Stimulated activated CD4-positive, alpha-beta T cell treated with anti-CD3 and anti-CD28 coated beads, Interleukin-15, amount 100 ng/mL, for 24 hours (primary cell): Measurements from ENCODE around the gene HIVEP1.
"Not testable (repeated sequence)": the region's sequence is repeated elsewhere in the genome, so short reads cannot be mapped to it uniquely, and the experiment has no call there.

Source experiments
- DNase-seq: peaks from one replicate; pipeline ENCODE4 v3.0.0-alpha.2; 2020

Gene HIVEP1

DNA sequence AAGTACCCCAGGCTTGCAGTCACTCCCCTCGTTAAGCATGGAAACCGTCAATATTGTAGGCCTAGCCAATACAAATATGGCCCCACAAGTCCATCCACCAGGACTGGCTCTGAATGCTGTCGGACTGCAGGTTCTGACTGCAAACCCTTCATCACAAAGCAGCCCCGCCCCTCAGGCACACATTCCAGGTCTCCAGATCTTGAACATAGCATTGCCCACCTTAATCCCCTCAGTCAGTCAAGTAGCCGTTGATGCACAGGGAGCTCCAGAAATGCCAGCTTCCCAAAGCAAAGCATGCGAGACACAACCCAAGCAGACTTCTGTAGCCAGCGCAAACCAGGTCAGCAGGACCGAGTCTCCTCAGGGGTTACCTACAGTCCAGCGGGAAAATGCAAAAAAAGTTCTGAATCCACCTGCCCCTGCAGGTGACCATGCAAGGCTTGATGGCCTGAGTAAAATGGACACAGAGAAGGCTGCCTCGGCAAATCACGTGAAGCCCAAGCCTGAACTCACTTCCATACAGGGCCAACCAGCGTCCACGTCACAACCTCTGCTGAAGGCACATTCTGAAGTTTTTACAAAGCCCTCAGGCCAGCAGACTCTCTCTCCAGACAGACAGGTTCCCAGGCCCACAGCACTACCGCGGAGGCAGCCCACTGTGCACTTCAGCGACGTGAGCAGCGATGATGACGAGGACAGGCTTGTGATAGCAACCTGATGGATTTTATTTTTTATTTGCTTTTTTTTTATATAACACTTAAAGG, 151.8 kb downstream of the HIVEP1 start:
- no peak for DNase-seq

- no peak for DNase-seq
These were observed 152.3 kb downstream of the HIVEP1 start for GRCh38 chr6:12164508-12164770.

DNA sequence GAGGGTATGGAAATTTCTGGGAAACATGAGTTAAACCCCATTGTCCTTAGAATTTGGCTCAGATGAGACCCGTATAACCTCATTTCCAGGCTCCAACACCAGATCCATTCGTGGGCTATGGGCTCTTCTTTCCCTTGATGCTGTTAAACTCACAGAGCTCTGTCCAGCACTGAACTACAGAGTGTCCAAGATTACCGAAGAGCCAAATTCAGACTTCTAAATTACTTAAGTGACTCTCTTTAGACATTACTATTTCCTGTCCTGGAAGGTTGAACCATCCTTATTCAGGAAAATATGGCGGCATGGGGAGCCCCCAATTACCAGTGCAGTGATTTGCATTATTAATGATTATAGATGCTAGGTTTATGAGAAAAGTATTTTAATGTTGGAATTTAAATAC, 153.2 kb downstream of the HIVEP1 start:
- no peak for DNase-seq

DNA sequence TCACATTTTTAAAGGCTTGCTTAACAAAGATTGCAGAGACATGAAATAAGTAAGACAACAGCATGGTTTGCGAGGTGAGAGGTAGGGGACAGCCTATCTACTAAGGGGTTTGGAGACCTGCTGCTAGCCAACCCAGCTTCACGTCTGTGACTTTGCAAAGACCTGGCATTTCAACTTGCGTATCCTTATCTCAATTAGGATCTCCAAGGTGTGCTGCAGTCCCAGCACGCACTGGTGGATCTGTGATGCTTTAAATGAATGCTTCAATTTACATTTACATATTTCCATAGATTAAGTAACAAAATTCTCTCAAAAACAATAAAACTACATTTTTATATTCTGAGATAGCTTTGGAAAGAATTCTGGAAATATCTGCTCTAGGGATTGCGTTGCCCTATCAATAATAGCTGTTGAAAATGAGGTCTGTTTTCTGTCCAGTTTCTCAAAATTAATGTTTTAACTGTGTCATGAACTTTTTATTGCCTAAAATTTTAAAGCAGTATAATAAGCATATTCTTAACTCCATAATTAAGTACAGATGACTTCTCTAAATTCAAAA, 153.7 kb downstream of the HIVEP1 start:
- DNase-seq: no peak

DNA sequence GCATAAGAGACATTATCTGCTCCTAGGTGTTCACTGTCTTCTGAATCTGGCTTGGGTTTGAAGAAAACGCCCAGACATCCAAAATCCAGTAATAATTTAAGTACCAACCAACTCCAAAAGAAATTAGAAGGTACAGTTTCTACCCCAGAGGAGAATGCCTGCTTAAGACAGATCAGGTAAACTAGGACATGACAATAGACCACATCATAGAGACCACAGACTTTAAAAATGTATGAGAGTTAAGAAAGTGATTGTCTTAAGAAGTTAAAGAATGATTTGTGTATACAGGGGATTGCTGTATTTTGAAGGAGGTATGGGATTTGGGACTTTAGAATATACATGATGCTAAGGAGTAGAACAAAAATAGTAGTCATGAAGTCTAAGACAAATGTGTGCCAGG, 157.3 kb downstream of the HIVEP1 start:
- no peak for DNase-seq

DNA sequence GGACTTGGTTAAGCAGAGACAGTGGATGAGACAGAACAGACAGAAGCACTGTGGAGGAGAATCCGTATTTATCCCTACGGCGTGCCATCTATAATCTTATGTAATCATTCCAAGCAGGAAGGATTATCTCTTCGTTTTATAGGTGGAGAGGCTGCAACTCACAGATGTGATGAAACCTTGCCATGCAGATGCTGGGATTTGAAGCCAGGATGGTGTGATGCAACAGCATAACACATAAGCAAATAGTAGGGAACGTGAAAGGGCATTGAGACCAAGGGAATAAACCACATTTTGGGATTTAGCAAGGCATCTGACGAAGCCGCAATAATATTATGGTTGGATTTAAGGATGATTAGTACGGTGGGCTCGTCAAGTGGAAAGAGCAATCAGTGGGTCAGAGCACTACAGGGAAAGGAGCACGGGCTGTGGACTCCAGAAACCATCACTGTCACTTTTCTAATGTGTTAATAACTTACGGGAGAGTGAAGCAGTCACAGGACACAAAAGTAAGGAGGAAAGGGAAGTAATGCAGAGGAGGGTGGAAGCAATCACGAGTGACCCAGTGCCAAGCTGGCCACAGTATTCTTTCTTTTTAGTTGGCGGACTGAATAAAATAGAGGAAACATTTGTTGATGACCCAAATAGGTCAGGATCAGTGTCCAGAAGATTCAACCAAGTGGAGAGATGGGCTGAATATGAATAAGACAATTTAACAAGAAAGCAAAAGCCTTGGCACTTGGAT, 158.4 kb downstream of the HIVEP1 start:
- DNase-seq: no peak

- no peak for DNase-seq
These were observed 159.6 kb downstream of the HIVEP1 start for GRCh38 chr6:12171717-12172116.

GRCh38 chr6:12172572-12172971, 160.5 kb downstream of the HIVEP1 start:
- DNase-seq: no peak

DNA sequence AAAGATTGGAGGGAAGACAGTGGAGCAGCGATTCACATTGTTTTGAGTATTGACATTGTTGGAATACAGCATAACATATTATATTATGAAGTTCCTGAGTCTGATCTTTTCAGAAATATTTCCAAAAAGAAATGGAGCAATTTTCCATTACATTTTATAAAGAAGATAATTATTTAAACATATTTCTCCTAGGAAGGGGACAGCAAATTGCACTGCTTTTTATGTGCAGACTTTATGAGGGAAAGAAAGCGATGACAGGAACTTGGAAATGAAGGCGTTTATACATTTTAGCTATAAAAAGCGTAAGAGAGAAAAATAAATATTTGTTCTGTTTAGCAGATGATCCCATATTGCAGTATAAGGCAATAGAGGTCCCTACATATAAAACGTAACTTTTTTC, 161.1 kb downstream of the HIVEP1 start:
- no peak for DNase-seq

DNA sequence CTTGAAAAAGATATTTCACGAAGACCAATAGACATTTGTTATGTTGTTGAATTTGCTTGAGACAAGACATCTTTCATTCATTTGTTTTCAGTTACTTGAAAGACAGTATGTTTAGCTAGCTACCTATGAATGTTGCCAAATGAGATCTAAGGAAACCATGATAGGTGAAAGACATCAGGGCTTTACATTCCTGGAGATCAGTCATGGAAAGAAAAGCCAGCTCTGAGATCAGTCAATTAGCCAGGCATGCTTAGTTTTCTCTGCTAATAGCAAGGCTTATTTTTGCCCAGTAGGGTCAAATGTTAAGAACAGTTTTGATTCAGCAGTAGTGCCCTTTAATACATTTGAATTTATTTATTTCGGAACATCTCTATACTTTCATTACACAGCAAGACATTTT, 161.5 kb downstream of the HIVEP1 start:
- DNase-seq: no peak

DNA sequence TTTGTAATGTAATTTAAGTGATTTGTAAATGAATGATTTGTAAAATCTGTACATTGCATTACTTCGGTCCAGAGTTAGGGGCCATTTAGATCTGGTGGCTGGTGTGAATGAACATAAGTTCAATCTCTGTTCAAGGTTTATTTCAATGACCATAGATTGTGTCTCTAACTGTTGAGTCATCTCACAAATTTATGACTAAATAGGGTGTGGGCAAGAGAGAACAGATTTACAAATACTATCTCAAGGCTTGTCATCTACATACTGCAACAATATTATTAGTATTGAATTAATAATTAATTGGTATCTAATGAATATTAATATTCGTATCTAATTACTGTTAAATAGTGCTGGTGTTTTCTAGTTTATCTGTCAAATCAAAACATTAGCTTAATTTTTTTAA, 162.8 kb downstream of the HIVEP1 start:
- DNase-seq: no peak

DNA sequence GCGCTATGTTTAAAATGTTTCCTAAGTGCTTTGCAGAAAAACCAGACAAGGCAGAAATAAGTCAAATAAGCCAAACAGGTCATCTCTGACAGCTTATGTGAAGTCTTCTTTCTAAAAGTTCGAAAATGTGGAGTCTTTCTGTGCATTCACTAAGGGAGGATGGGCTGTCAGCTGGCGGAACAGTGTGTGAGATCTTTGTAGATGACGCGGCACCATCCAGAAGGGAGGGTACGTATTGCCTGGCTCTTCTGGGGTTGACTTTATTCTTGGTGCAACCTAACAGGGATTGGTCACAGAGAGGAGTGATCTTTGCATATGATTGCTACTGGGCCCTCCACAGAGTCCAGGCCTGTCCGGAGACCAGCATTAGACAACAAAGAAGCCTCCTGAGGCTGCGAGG, 163.5 kb downstream of the HIVEP1 start:
- no peak for DNase-seq

DNA sequence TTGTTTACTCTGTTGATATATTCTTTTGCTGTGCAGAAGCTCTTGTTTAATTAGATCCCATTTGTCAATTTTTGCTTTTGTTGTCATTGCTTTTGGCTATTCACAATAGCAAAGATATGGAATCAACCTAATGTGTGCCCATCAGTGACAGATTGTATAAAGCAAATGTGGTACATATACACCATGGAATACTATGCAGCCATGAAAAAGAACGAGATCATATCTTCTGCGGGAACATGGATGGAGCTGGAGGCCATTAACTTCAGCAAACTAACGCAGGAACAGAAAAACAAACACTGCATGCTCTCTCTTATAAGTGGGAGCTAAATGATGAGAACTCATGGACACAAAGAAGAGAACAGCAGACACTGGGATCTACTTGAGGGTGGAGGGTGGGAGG, 164.7 kb downstream of the HIVEP1 start:
- not testable (repeated sequence) for DNase-seq

DNA sequence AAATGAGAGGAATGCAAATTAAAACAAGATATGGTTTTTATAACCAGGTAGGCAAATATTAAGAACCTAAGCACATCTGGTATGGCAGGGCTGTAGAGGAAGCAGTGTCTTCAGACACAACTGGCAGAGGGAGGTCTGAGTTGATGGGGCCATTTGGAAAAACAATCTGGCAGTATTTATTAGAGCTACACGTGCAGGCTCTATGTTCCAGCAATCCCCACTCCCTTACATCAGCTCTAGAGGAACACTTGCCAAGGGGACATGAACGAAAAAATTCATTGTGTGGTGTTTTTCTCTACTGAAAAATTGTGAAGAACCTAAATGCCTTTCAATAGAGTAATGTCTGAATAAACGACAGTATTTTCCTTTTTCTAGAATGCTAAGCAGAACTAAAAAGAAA, 166.4 kb downstream of the HIVEP1 start:
- DNase-seq: no peak

GRCh38 chr6:12181481-12181880, 169.4 kb downstream of the HIVEP1 start:
- no peak for DNase-seq

DNA sequence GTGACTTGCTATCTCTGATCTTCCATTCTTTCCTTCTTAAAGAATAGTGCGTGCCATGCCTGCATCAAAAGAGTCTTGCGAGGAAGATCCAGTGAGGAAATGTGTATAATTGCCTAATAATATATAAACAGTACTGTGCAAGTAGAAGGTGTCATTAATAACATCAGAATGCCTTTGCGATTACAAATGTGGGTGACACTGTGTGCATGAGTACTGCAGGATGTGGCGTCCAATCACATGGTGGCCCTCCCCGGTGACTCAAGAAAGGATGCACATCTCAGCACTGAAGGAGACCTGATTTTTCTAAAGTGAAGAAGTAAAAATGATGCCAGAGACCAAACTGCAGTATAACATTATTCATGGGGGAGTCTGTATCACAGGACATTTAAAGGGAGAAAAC, 170.6 kb downstream of the HIVEP1 start:
- DNase-seq: no peak

- DNase-seq: no peak
These were observed 173.1 kb downstream of the HIVEP1 start for GRCh38 chr6:12185081-12185673.

DNA sequence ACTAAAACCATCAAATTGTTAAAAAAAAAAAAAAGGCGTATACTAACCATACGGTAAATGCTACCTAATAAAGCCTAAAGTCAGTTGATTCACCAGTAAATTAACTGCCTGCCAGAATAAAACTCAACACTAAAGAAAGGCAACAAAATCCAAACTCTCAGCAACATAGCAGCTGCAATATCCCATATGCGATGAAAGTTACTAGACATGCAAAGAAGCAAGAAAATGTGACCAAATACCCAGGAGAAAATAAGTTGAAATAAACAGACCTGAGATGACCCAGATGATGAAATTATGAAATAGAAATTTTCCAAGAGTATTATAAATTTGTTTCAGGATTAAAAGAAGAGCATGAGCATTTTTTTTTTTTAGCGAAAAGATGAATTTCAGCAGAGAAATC, 174.4 kb downstream of the HIVEP1 start:
- no peak for DNase-seq

GRCh38 chr6:12189150-12189549, 177.0 kb downstream of the HIVEP1 start:
- no peak for DNase-seq

GRCh38 chr6:12189661-12190060, 177.5 kb downstream of the HIVEP1 start:
- DNase-seq: no peak

GRCh38 chr6:12190252-12190651, 178.1 kb downstream of the HIVEP1 start:
- DNase-seq: no peak

DNA sequence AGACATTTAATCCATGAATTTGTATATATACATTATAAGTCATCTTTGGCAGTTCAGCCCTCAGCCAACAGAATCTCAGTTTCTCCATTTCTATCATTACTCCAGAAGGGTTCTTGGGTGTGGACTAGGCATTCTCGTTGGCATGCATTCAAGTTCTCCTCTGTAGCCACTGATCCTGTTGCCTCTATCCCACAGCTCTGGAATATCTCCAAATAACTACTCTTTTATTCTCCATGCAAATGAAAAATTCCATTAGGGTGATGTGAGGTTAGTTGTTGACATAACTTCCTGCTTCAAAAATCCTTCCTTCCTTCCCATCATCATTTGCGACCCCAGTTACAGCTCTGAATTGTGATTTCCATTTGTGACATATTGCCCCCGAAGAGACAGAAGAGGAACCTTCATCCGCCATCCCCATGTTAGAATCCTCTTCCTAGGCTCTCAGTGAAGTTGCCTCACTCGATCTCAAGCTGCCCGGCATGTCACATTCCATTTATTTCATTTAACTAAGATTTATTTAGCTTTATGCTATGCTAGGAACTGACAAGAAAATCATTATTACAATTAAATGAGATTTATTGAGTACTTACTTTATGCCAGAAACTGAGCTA, 184.3 kb downstream of the HIVEP1 start:
- no peak for DNase-seq

GRCh38 chr6:12198851-12199250, 186.7 kb downstream of the HIVEP1 start:
- no peak for DNase-seq
